Calu3 (cell line): ENCODE data around the gene FBXO41. TPM values are rescaled to one million over a fixed set of nuclear protein-coding genes. Genes with fewer than 3 reads are reported as not detected.
"Not testable (repeated sequence)": the region's sequence is repeated elsewhere in the genome, so short reads cannot be mapped to it uniquely, and the experiment has no call there.

ENCODE experiments used
- BruUV-seq: library from RNA; stranded (reverse); fragments of 400-500 nt; replicated peaks from 2 replicates; lab custom pipeline; 2021; lab: Mats Ljungman, UMichigan
- CTCF ChIA-PET: fragments of 300-600 bp; sonication (Branson Sonifier 250); formaldehyde crosslinking; loops from one replicate; lab custom pipeline; 2022; ENCODE audit warnings: antibody characterized with exemption; lab: Charles Lee
- DNase-seq: peaks from one replicate; pipeline ENCODE4 v3.0.0; 2022
- H3K27ac Mint-ChIP-seq: one replicate; pipeline ENCODE4 v1.8.0; 2022; ENCODE audit warnings: mixed read lengths; ENCODE audit not compliant: unreplicated experiment
- H3K27me3 Mint-ChIP-seq: one replicate; pipeline ENCODE4 v1.8.0; 2022; ENCODE audit warnings: mixed read lengths; ENCODE audit not compliant: unreplicated experiment
- H3K36me3 Mint-ChIP-seq: one replicate; pipeline ENCODE4 v1.8.0; 2022; ENCODE audit warnings: mild to moderate bottlenecking, moderate library complexity, mixed read lengths; ENCODE audit not compliant: insufficient read depth, unreplicated experiment
- H3K4me1 Mint-ChIP-seq: one replicate; pipeline ENCODE4 v1.8.0; 2022; ENCODE audit warnings: mild to moderate bottlenecking, low read depth, mixed read lengths; ENCODE audit not compliant: unreplicated experiment
- H3K4me3 Mint-ChIP-seq: one replicate; pipeline ENCODE4 v1.8.0; 2022; ENCODE audit warnings: mild to moderate bottlenecking, low read depth, moderate library complexity, mixed read lengths; ENCODE audit not compliant: unreplicated experiment
- H3K9me3 Mint-ChIP-seq: one replicate; pipeline ENCODE4 v1.8.0; 2022; ENCODE audit warnings: low read depth, mixed read lengths; ENCODE audit not compliant: unreplicated experiment
- CTCF ChIP-seq: fragments of 200-600 bp; IDR thresholded peaks from one replicate; pipeline ENCODE4 v1.8.0; 2022; ENCODE audit warnings: antibody characterized with exemption; ENCODE audit not compliant: unreplicated experiment
- intact Hi-C: fragments of 100-400 bp; cut with micrococcal nuclease; formaldehyde crosslinking; loops from one replicate; pipeline ENCODE4 v1.10.0; 2022; ENCODE audit not compliant: unreplicated experiment
- total RNA-seq: library from RNA; stranded (reverse); gene quantifications from 2 replicates; pipeline ENCODE4 v1.2.3, GENCODE V29; 2022

FBXO41 gene
- total RNA-seq, 1 experiment from 2014 or later = 15.0 TPM

DNA sequence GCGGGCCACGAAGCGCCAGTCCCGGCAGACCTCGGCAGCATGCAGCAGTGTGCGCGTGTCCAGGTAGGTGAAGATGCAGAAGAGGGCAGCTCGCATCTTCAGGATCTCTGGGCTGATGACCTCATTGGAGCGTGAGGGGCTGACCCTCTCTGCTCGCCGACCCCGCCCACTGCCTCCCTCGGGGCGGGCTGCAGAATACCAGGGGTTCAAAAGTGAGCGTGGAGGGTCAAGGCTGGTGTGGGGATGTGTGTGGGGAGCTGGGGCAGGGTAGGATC is 20.0 kb downstream of the FBXO41 start:
- intact Hi-C loops = no loop called here
- no peaks in the 10 kb centered on the region for H3K27me3 Mint-ChIP-seq
- no TSS peak for BruUV-seq
- H3K27ac Mint-ChIP-seq = no peak overlapping the region
- no peak overlapping the region for H3K4me3 Mint-ChIP-seq
- CTCF ChIA-PET = no interaction called here
- H3K4me1 Mint-ChIP-seq = peaks cover 22% of the 10 kb centered on the region
- H3K9me3 Mint-ChIP-seq = no peaks in the 10 kb centered on the region
- no peak for TF ChIP-seq CTCF
- no peak for DNase-seq
- H3K36me3 Mint-ChIP-seq = peaks cover 27% of the 10 kb centered on the region

DNA sequence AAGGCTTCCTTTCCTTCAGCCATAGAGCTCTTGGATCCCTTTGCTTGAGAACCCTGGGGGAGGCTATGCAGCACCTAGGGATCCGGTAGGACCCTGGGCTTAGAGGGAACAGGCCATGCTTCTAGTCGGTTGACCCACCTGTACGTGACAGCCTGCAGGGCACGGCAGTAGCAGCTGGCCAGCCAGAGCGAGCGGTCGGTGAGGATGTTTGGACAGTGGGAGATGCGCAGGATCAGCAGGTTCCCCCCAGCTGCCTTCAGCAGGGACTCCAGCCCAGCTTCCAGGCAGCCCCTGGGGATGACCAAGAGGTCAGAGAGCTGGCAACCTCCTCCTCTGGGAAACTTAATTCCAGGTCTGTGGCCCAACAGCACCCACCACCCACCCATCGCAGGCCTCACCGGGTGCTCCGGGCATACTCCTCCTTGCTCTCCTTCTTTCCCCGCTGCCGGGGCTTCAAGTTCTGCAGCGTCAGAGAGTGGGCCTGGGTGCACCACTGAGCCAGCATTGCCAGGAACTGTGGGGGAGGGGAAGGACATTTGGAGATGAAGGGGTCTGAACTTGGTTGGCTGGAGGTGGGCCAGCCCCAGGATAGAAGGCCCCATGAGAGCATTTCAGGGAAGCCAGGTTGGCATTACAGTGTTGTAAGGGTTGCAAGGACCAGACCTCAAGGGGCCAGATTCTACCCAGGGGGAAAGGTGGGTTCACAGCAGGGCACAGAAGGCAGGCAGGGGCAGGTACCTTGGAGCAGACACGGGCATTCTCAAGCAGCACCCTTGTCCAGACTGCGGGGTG is 20.5 kb downstream of the FBXO41 start:
- CTCF ChIA-PET = no interaction called here
- no TSS peak for BruUV-seq
- H3K27ac Mint-ChIP-seq = no peak overlapping the region
- peaks cover 22% of the 10 kb centered on the region for H3K36me3 Mint-ChIP-seq
- DNase-seq = no peak
- H3K27me3 Mint-ChIP-seq = no peaks in the 10 kb centered on the region
- H3K4me1 Mint-ChIP-seq = peaks cover 22% of the 10 kb centered on the region
- intact Hi-C loops = no loop called here
- TF ChIP-seq CTCF = no peak
- no peaks in the 10 kb centered on the region for H3K9me3 Mint-ChIP-seq
- H3K4me3 Mint-ChIP-seq = no peak overlapping the region

DNA sequence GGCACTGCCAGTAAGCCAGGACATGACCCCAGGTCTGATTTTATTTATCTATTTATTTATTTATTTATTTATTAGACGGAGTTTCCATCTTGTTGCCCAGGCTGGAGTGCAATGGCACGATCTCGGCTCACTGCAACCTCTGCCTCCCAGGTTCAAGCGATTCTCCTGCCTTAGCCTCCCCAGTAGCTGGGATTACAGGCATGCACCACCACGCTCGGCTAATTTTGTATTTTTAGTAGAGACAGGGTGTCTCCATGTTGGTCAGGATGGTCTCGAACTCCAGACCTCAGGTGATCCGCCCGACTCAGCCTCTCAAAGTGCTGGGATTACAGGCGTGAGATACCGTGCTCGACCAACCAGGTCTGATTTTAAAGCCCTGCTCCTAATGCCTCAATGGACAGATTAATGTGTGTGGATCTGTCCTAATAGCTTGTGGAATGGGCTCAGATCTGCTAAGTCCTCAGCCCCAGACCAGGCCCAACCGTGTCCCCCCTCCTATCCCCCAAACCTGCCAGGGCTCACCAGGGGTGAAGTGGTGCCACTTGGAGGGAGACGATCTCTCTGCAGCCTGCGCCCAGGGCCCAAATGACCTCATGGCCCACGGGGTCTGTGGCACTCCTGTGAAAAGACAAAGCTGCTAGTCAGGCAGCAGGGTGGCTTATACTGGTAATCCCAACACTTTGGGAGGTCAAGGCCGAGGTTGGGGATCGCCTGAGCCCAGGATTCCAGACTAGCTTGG is 21.4 kb downstream of the FBXO41 start:
- Mint-ChIP-seq H3K4me1 (peaks cover 14% of the 10 kb centered on the region), H3K36me3 (peaks cover 16% of the 10 kb centered on the region)
- H3K27ac Mint-ChIP-seq, H3K9me3 Mint-ChIP-seq, BruUV-seq, CTCF ChIA-PET, H3K4me3 Mint-ChIP-seq, DNase-seq, H3K27me3 Mint-ChIP-seq, intact Hi-C loops: not testable (repeated sequence)

DNA sequence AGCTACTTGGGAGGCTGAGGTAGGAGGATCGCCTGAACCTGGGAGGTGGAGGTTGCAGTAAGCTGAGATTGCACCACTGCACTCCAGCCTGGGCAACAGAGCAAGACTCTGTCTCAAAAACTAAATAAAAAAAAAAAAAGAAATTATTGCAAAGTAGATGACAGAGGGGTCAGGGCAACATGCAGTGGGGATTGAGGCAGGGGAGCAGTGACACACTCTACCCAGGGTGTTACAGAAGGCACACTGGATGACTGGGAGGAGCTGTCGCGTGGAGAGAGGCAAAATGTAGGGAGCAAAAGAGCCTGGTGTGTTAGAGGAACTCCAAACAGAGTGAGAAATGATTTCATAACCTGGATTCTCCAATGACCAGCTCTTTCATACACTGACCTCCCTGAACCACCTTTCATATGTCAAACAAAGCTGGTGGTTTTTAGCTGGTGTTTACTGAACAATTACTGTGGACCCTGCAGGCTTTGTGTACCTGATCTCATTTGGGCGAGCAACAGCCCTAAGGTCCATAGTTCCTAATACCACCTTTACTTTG is 22.1 kb downstream of the FBXO41 start:
- H3K27ac Mint-ChIP-seq = no peak overlapping the region
- BruUV-seq = no TSS peak
- peaks cover 14% of the 10 kb centered on the region for H3K36me3 Mint-ChIP-seq
- CTCF ChIA-PET = no interaction called here
- no peak for TF ChIP-seq CTCF
- intact Hi-C loops = no loop called here
- no peak overlapping the region for H3K4me3 Mint-ChIP-seq
- H3K4me1 Mint-ChIP-seq = peaks cover 7% of the 10 kb centered on the region
- DNase-seq = no peak
- no peaks in the 10 kb centered on the region for H3K27me3 Mint-ChIP-seq
- no peaks in the 10 kb centered on the region for H3K9me3 Mint-ChIP-seq
